GM12865 (cell line): ENCODE results near the gene C3orf20.

Experiments
- DNase-seq: peaks from one replicate; pipeline ENCODE4 v3.0.0; 2010; ENCODE audit warnings: low read depth
- H3K4me3 ChIP-seq: 2 replicates; pipeline ENCODE4 v1.5.1; 2011; ENCODE audit warnings: mild to moderate bottlenecking, low read depth, low read length, control low read depth
- CTCF ChIP-seq: IDR thresholded peaks from 2 replicates; pipeline ENCODE4 v1.5.1; 2011; ENCODE audit warnings: low read length, control low read depth, low read depth, inconsistent platforms; ENCODE audit not compliant: insufficient read depth; ENCODE audit errors: missing control alignments

C3orf20 gene

GRCh38 chr3:14810070-14810791 is 135.3 kb downstream of the C3orf20 start:
- no peak overlapping the region for H3K4me3 ChIP-seq
- DNase-seq: no peak
- no peak for TF ChIP-seq CTCF

- no peak for TF ChIP-seq CTCF
- DNase-seq: no peak
- H3K4me3 ChIP-seq: no peak overlapping the region
Measured at GRCh38 chr3:14810801-14811661, 136.1 kb downstream of the C3orf20 start.

- no peak for TF ChIP-seq CTCF
- no peak overlapping the region for H3K4me3 ChIP-seq
- no peak for DNase-seq
Measured at GRCh38 chr3:14811684-14812083, 136.7 kb downstream of the C3orf20 start.

GRCh38 chr3:14812196-14812790 is 137.4 kb downstream of the C3orf20 start:
- TF ChIP-seq CTCF: no peak
- no peak overlapping the region for H3K4me3 ChIP-seq
- no peak for DNase-seq

- DNase-seq: no peak
- no peak overlapping the region for H3K4me3 ChIP-seq
- no peak for TF ChIP-seq CTCF
Measured at GRCh38 chr3:14814411-14814871, 139.5 kb downstream of the C3orf20 start.

GRCh38 chr3:14816359-14816758 is 141.4 kb downstream of the C3orf20 start:
- TF ChIP-seq CTCF: no peak

More at GRCh38 chr3:14816359-14816758, 141.4 kb downstream of the C3orf20 start:
- DNase-seq: no peak
- no peak overlapping the region for H3K4me3 ChIP-seq
